Suprapubic skin (tissue), 3 donors: ENCODE measurements around the gene FCN2.

Experiments
- POLR2AphosphoS5 ChIP-seq, 3 donors: sonication (generic); formaldehyde crosslinking; IDR thresholded peaks; one replicate each; pipeline ENCODE4 v1.6.1; 2017; ENCODE audit warnings: antibody characterized with exemption in 3 of 3
- TF ChIP-seq, protein P1 (sequence below), 2 donors: fragments of 200-600 bp in 1 of 2; fragments of 450-650 bp in 1 of 2; sonication (generic) in 1 of 2; IDR thresholded peaks; one replicate each; pipeline ENCODE4 v1.5.1; 2016 to 2019; ENCODE audit warnings: antibody characterized with exemption in 2 of 2, mild to moderate bottlenecking in 1 of 2, moderate library complexity in 1 of 2

DNA sequence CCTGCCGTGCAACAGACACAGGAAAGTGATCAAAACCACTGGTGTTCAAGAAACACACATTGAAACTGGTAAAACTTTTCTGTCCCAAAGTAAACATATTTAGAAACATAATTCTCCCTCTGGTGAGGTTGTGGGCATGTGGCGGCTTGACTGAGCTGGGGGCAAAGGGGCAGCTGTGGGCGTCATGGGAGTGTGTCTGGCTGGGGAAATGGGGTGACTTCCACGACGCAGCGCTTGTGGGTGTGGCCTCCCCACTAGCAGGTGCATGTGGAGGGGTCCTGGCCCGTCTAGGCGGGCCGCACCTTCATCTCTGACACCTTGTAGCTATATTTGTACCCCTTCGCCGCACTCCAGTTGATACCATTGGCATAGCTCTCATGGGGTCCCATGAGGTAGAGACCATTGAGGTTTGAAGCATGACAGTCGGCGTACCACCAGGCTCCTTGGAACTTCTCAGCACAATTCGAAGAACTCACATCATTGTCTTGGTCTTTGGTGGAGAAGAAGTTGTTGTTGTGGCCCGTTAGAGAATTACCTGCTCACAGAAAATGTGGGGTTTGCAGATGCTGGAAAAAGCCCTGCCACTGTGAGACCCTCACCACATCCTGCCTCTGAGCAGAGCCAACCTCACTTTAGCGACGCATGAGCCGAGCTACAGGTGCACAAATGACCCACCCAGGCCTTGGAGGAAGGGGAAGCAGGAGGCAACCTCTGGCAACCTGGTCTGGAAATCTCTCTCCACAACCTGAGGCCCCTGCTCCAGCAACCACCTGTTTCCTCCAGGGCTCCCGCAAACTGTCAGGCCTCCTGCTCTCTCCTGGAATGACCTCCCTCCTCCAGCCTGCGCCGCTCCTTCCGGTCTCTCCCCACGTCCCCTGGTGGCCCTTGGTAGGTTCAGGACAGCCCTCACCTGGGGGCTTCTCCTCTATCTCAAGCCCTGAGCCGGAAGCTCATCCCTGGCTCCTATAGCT lies 29.2 kb downstream of the FCN2 start:
- TF ChIP-seq, protein P1, sequence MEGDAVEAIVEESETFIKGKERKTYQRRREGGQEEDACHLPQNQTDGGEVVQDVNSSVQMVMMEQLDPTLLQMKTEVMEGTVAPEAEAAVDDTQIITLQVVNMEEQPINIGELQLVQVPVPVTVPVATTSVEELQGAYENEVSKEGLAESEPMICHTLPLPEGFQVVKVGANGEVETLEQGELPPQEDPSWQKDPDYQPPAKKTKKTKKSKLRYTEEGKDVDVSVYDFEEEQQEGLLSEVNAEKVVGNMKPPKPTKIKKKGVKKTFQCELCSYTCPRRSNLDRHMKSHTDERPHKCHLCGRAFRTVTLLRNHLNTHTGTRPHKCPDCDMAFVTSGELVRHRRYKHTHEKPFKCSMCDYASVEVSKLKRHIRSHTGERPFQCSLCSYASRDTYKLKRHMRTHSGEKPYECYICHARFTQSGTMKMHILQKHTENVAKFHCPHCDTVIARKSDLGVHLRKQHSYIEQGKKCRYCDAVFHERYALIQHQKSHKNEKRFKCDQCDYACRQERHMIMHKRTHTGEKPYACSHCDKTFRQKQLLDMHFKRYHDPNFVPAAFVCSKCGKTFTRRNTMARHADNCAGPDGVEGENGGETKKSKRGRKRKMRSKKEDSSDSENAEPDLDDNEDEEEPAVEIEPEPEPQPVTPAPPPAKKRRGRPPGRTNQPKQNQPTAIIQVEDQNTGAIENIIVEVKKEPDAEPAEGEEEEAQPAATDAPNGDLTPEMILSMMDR (IDR thresholded peaks at IDR 0.05): no peak
- TF ChIP-seq POLR2AphosphoS5 (IDR thresholded peaks at IDR 0.05): no peak
